NCI-H2029 treated with DMSO at 0.1 percent for 48 hours (cell line): Measurements from ENCODE around the gene LIX1L.

Source experiments
- DNase-seq: peaks from one replicate; lab custom pipeline; 2025; lab: John Stamatoyannopoulos, UW

LIX1L gene

DNA sequence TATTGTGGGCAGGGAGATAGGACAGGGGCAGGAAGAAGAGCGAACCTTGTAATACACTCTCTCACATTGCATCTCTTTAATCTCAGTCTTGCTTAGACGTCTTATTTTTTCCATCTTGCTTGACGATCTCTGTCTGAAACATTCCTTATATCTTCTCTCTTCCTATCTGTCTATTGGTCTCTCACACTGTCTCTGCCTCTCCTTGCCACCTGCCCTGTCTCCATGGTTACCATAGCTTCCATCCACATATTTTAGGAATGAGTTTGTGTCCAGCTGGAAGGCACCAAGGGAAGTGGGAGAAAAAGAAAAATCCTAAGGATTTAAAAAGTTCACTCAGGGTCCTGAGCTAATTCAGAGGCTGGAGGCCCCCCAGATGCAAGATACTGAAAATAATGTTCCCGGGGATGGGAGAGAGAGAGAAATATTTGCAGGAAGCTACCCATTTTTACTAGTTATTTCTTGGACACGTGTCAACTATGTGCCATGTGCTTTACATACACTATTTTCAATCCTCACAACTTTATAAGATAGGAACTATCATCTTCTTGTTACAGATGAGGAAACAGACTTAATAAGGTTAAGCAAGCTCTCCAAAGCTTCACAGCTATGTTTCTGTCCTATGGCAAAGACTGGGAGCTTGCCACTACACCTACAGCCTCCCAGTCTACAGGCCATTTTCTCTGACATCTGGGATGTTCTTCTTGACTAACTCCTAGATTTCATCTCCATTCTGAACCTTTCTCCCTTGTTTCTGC, 5.6 kb upstream of the LIX1L start:
- no peak for DNase-seq

- no peak for DNase-seq
Measured at GRCh38 chr1:145962157-145963102, 4.6 kb upstream of the LIX1L start.

DNA sequence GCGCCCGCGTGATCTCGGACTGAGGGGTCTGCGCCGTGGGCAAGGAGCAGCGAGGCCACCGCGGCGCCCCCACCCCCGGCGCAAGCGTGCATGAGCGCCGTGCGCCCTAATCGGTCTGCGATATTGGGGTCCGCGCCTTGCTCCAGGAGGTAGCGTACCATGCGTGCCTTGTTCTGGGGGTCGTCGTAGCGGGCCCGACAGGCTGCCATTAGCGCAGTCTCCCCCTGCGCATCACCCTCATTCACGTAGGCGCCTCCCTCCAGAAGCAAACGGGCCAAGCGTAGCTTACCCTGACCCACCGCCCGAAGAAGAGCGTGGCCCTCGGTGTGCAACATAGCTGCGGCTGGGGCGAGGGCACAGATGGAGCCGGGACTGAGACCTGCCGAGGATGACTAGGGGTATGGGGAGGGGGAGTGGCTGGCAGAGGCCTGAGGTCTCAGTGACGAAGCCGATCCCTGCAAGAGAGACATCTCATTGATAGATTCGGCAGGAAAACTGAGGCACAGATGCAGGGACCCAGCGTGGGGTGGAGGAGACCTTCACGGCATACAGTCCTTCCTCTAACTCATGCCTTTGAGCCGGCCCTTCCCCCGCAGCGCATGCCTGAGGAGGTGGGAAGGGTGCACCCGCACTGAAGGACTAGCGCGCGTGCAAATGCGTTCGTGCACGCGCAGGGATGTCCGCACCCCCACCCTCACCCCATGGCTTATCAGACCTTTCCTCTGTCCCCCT, 3.8 kb upstream of the LIX1L start:
- DNase-seq, result no peak

GRCh38 chr1:145961109-145961424, 3.2 kb upstream of the LIX1L start:
- DNase-seq, result no peak

GRCh38 chr1:145960468-145961108, 2.8 kb upstream of the LIX1L start:
- DNase-seq, result no peak

DNA sequence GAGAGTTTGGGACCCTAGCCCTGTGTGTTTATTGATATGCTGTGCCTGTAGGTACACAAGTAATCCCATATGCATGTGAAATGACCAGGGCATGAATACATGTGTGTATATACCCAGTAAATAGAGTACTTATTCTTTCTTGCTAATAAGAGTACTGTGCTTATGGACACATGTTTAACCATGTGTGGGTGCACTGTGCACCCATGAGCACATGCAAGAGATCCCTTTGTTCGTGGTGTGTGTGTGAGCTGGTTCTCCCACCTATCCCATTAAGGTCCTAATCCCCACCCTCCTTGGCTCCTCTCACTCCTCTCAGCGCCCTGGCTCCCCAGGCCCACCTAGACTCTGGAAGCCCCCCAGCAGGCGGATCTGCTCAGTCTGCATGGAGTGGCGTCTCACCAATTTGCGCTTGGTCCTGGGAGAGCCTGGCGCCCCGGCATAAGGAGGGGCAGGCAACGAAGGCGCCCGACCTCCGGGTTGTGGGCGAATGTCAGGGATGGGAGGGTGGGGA, 2.2 kb upstream of the LIX1L start:
- DNase-seq, result no peak

DNA sequence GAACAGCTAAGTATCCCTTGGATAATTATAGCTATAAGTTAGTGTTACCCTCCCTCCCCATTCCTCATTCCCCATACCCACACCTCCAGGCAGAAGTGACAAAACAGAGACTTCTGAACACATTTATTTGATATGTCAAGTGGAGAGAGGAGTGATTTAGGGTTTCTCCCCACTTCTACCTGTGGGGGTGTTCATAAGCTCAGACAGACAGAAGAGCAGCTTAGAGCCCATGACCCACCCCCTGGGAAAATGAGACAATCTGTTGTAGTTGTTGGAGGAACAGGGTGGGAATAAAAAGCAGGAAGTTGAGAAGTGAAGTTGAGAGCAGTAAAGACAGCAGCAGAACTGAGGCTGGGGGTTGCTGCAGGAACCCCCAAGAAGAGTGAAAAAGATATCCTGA, 1.5 kb upstream of the LIX1L start:
- no peak for DNase-seq

- no peak for DNase-seq
Measured at GRCh38 chr1:145958734-145959133, 917 bp upstream of the LIX1L start.

GRCh38 chr1:145956781-145957442, 905 bp downstream of the LIX1L start:
- DNase-seq, result no peak

GRCh38 chr1:145956361-145956760, 1.5 kb downstream of the LIX1L start:
- DNase-seq, result no peak

GRCh38 chr1:145955436-145955835, 2.4 kb downstream of the LIX1L start:
- no peak for DNase-seq

DNA sequence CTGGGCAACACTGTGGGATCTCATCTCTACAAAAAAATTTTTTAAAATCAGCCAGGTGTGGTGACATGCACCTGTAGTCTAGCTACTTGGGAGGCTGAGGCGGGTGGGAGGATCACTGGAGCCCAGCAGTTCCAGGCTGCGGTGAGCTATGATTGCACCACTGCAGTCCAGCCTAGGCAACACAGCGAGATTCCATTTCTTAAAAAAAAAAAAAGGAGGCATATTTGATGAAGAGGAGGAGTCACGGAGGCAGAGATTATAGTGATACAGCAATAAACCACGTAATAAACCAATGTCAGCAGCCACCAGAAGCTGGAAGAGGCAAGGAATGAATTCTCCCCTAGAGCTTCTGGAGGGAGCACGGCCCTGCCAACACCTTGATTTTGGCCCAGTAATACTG, 4.0 kb downstream of the LIX1L start:
- no peak for DNase-seq

GRCh38 chr1:145952903-145953302, 4.9 kb downstream of the LIX1L start:
- no peak for DNase-seq

GRCh38 chr1:145951526-145951925, 6.3 kb downstream of the LIX1L start:
- no peak for DNase-seq

- DNase-seq, result no peak
Measured at GRCh38 chr1:145949219-145949618, 8.6 kb downstream of the LIX1L start.

DNA sequence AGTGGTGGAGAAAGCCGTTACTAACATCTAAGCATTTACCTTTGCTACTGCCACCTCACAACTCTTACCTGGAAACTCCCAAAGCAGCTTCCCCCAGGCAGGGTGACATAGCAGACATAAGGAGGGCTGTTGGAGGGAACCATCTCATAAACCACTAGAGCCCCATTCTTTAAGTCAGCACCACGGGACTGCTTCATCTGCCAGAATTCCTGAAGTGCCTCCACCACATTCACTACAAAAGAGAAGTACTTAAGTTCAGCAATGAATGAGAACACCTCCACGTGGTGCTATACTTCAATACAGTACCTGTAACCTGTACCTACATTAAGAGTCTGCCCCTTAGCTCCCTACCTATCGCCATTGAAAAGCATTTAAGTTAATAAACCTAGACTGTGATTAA, 10.3 kb downstream of the LIX1L start:
- no peak for DNase-seq

DNA sequence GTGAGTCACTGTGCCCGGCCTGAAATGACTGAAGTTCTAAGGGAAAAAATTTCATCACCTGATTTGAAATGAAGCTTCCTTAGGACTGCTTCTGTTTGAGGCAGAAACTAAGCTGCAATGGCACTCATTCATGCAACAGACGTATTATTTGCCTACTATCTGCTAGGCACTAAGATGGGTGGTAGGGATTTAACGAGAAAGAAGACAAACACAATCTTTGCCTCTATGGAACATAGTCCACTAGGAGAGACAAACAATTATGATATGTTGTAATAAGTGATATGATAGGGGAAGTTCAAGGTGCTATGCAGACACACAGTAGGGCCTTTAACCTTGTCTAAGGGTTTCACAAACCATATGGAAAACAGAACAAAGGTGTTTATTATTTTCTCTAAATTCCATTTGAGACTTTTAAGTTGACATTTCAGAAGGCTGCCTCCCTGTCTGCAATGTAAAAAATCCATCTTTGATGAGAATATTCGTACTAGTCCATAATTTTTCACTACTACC, 11.3 kb downstream of the LIX1L start:
- no peak for DNase-seq

DNA sequence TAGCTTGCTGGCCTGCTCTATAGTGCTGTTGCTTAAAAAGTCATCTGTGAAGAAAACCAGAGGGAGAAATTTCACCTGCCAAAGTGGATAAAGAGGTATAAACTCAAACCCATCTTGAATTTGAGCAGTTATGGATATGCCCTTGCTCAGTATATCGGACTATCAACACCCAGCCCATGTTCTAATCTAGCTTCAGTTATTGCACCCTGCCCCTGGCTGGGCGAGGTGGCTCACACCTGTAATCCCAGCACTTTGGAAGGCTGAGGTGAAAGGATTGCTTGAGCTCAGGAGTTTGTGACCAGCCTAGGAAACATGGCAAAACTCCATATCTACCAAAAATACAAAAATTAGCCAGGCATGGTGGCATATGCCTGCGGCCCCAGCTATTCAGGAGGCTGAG, 13.3 kb downstream of the LIX1L start:
- DNase-seq, result no peak

DNA sequence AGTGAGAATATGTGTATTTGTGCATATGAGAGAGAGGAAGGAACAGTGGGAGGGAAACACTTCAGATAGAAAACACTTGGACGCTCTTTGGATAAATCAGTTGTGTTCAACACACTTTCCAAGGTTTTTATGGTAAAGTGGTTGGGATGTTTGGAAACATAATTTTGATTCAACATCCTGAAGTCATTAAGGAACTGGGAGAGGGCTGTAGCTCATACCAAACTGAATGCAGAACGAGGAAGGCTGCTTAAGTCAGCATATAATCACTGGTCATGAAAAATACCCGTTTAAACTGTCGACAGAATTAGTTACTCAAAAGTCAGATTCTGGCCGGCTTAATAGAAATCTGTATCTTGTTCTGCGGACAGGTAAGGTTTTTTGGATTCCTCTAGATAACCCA, 14.9 kb downstream of the LIX1L start:
- DNase-seq, result no peak

- no peak for DNase-seq
Measured at GRCh38 chr1:145942405-145942804, 15.4 kb downstream of the LIX1L start.

DNA sequence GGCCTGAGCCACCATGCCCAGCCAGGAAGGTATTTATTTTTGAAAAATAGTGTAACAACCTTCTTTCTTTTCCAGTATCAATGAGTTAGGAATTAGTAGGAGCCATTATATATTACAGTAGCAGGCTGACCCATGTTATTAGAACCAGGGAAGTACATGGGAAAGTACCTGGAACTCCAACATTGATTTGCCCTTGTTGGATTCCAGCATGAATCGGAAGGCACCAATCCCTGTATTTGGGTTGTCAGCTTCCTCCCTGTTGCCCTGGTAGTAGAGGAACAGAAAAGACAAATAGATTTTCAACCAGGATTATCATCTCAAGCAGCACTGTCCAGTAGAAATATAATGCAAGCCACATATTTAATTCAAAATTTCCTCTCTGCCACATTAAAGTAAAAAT, 20.4 kb downstream of the LIX1L start:
- DNase-seq, result no peak
